ENCODE data around the gene OVOL2.
A peak's percentile ranks its signal among the peaks of the same experiment; 100 is the strongest.

Gene OVOL2

GRCh38 chr20:18041462-18041861 lies 16.3 kb downstream of the OVOL2 start:
- no peak for DNase-seq (ENCODE audit: low read depth)
- H3K4me3 ChIP-seq (ENCODE audit: low read depth, low read length), result no peak overlapping the region
- TF ChIP-seq CTCF (conservative IDR thresholded peaks at IDR 0.05; ENCODE audit: low read depth, low read length), result no peak

GRCh38 chr20:18039063-18039462 lies 18.7 kb downstream of the OVOL2 start:
- DNase-seq (ENCODE audit: low read depth), result no peak
- no peak for TF ChIP-seq CTCF (conservative IDR thresholded peaks at IDR 0.05; ENCODE audit: low read depth, low read length)
- H3K4me3 ChIP-seq (ENCODE audit: low read depth, low read length), result no peak overlapping the region

DNA sequence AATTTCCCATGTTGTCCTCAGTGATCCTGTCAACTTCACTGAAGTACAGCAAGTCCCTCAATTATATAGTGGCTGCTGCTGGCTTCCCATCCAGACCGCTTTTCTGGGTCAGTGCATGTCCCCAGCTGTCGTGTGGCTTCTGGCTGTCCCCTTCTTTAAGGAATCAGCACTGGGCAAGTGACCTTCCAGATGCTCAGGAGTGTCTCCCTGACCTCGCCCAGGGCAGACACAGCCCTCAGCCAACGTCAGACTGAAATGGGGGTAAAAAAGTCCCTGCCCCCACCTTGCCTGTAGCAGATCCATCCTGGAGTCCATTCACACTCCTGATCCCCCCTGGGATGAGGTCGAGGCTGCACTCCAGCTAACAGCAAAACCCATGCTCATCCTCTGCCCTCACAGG lies 23.7 kb downstream of the OVOL2 start:
- TF ChIP-seq CTCF (conservative IDR thresholded peaks at IDR 0.05; ENCODE audit: low read depth, low read length), result no peak
- H3K4me3 ChIP-seq (ENCODE audit: low read depth, low read length), result no peak overlapping the region
- DNase-seq (ENCODE audit: low read depth), result no peak

GRCh38 chr20:18032977-18033892 lies 24.5 kb downstream of the OVOL2 start:
- H3K4me3 ChIP-seq (ENCODE audit: low read depth, low read length), result no peak overlapping the region
- no peak for DNase-seq (ENCODE audit: low read depth)
- peak; percentile 25 for TF ChIP-seq CTCF (conservative IDR thresholded peaks at IDR 0.05; ENCODE audit: low read depth, low read length)

GRCh38 chr20:18031888-18032509 lies 25.7 kb downstream of the OVOL2 start:
- DNase-seq (ENCODE audit: low read depth), result no peak
- no peak overlapping the region for H3K4me3 ChIP-seq (ENCODE audit: low read depth, low read length)
- TF ChIP-seq CTCF (conservative IDR thresholded peaks at IDR 0.05; ENCODE audit: low read depth, low read length), result no peak

GRCh38 chr20:18031050-18031449 lies 26.7 kb downstream of the OVOL2 start:
- H3K4me3 ChIP-seq (ENCODE audit: low read depth, low read length), result no peak overlapping the region
- TF ChIP-seq CTCF (conservative IDR thresholded peaks at IDR 0.05; ENCODE audit: low read depth, low read length), result no peak
- DNase-seq (ENCODE audit: low read depth), result no peak

Measured in choroid plexus epithelial cell (primary cell).